ENCODE data around the gene CCNB1IP1.

DNA sequence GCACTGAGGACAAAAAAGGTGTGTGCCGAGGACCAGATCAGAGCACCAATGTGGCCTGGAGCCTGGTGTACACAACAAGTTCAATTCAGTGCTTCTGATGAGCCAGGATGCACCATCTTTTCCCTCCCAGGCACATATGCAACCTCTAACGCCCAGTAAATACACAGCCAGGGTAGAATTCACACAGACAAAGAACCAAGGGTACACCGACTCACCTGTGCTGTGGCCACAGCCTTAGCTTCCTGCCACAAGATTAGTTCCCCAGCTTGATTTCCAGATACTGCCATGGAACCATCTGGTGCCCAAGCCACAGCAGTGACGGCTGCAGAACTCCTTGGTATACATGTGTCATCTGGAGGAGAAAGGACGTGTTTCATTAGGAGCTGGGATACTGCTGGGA is 39.7 kb upstream of the CCNB1IP1 start:
- no peak for TF ChIP-seq ELF4 (CRISPR knock-in tag; IDR thresholded peaks at IDR 0.05; ENCODE audit: low read depth)
- TF ChIP-seq, protein P1, sequence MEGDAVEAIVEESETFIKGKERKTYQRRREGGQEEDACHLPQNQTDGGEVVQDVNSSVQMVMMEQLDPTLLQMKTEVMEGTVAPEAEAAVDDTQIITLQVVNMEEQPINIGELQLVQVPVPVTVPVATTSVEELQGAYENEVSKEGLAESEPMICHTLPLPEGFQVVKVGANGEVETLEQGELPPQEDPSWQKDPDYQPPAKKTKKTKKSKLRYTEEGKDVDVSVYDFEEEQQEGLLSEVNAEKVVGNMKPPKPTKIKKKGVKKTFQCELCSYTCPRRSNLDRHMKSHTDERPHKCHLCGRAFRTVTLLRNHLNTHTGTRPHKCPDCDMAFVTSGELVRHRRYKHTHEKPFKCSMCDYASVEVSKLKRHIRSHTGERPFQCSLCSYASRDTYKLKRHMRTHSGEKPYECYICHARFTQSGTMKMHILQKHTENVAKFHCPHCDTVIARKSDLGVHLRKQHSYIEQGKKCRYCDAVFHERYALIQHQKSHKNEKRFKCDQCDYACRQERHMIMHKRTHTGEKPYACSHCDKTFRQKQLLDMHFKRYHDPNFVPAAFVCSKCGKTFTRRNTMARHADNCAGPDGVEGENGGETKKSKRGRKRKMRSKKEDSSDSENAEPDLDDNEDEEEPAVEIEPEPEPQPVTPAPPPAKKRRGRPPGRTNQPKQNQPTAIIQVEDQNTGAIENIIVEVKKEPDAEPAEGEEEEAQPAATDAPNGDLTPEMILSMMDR (IDR thresholded peaks at IDR 0.05), result no peak
- TF ChIP-seq, protein P2, sequence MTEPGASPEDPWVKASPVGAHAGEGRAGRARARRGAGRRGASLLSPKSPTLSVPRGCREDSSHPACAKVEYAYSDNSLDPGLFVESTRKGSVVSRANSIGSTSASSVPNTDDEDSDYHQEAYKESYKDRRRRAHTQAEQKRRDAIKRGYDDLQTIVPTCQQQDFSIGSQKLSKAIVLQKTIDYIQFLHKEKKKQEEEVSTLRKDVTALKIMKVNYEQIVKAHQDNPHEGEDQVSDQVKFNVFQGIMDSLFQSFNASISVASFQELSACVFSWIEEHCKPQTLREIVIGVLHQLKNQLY (CRISPR knock-in tag; IDR thresholded peaks at IDR 0.05), result no peak
